ENCODE results near the gene SLC16A2. TPM values are rescaled to one million over a fixed set of nuclear protein-coding genes. Genes with fewer than 3 reads are reported as not detected.

SLC16A2 gene
- total and polyA plus RNA-seq, 8 donors, result 16.4 to 29.6 (median 23.8) TPM

- Histone ChIP-seq H3K4me1 (no peaks in the 10 kb centered on the region), H3K36me3 (no peaks in the 10 kb centered on the region), H3K9me3 (no peaks in the 10 kb centered on the region), H3K27me3 (no peaks in the 10 kb centered on the region), H3K27ac (no peak overlapping the region), H3K4me3 (no peak overlapping the region)
- intact Hi-C loops (cut with DNase I), result no loop called here
- TF ChIP-seq CTCF (IDR thresholded peaks at IDR 0.05), result no peak
- no peak for DNase-seq
- no peak for ATAC-seq
Observed at GRCh38 chrX:74500067-74500466, 78.8 kb downstream of the SLC16A2 start.

- no peak for ATAC-seq
- Histone ChIP-seq H3K27me3 (no peaks in the 10 kb centered on the region), H3K36me3 (no peaks in the 10 kb centered on the region), H3K4me3 (no peak overlapping the region), H3K9me3 (no peaks in the 10 kb centered on the region), H3K4me1 (no peaks in the 10 kb centered on the region), H3K27ac (no peak overlapping the region)
- intact Hi-C loops (cut with DNase I), result no loop called here
- no peak for TF ChIP-seq CTCF (IDR thresholded peaks at IDR 0.05)
- DNase-seq, result no peak
Observed at GRCh38 chrX:74500555-74500954, 79.3 kb downstream of the SLC16A2 start.

- H3K27me3 ChIP-seq, result no peaks in the 10 kb centered on the region
- no peak for TF ChIP-seq CTCF (IDR thresholded peaks at IDR 0.05)
- H3K4me1 ChIP-seq, result no peaks in the 10 kb centered on the region
- H3K4me3 ChIP-seq, result no peak overlapping the region
- H3K27ac ChIP-seq, result no peak overlapping the region
- no peaks in the 10 kb centered on the region for H3K36me3 ChIP-seq
- no peak for ATAC-seq
- no peak for DNase-seq
- H3K9me3 ChIP-seq, result no peaks in the 10 kb centered on the region
- intact Hi-C loops (cut with DNase I), result no loop called here
Observed at GRCh38 chrX:74505437-74505836, 84.1 kb downstream of the SLC16A2 start.

GRCh38 chrX:74506317-74507115 is 85.2 kb downstream of the SLC16A2 start:
- H3K4me3 ChIP-seq, result no peak overlapping the region
- H3K27ac ChIP-seq, result no peak overlapping the region
- H3K4me1 ChIP-seq, result no peaks in the 10 kb centered on the region
- TF ChIP-seq CTCF (IDR thresholded peaks at IDR 0.05), result no peak
- H3K36me3 ChIP-seq, result no peaks in the 10 kb centered on the region
- no peaks in the 10 kb centered on the region for H3K9me3 ChIP-seq
- DNase-seq (no peak), ATAC-seq (no peak)
- intact Hi-C loops (cut with DNase I), result no loop called here
- no peaks in the 10 kb centered on the region for H3K27me3 ChIP-seq

GRCh38 chrX:74507191-74507590 is 85.9 kb downstream of the SLC16A2 start:
- H3K4me3 ChIP-seq, result no peak overlapping the region
- H3K4me1 ChIP-seq, result no peaks in the 10 kb centered on the region
- DNase-seq (no peak), ATAC-seq (no peak)
- no peak for TF ChIP-seq CTCF (IDR thresholded peaks at IDR 0.05)
- intact Hi-C loops (cut with DNase I), result no loop called here
- no peak overlapping the region for H3K27ac ChIP-seq
- no peaks in the 10 kb centered on the region for H3K36me3 ChIP-seq
- no peaks in the 10 kb centered on the region for H3K27me3 ChIP-seq
- H3K9me3 ChIP-seq, result no peaks in the 10 kb centered on the region
